Renal cortex interstitium (tissue), 11 donors: Measurements from ENCODE around the gene ZNF354C. TPM values are rescaled to one million over a fixed set of nuclear protein-coding genes. Genes with fewer than 3 reads are reported as not detected.

Source experiments
- DNase-seq, 11 donors: peaks; one replicate each; pipeline ENCODE4 v3.0.0-alpha.2; 2013; ENCODE audit warnings: low read depth in 9 of 11, low spot score in 4 of 11; ENCODE audit errors: extremely low read depth in 1 of 11
- polyA plus RNA-seq, 3 donors: library from polyadenylated mRNA; unstranded; fragments of 120-200 nt; gene quantifications; one replicate each; pipeline ENCODE4 v1.2.1, GENCODE V29; 2013; ENCODE audit not compliant: insufficient read length in 3 of 3

The ZNF354C gene
- polyA plus RNA-seq, 3 donors = 15.7 to 20.0 (median 17.4) TPM

GRCh38 chr5:179110528-179110927, 50.4 kb downstream of the ZNF354C start:
- DNase-seq = no peak

- no peak for DNase-seq
Observed at GRCh38 chr5:179111267-179112207, 51.4 kb downstream of the ZNF354C start.

- no peak for DNase-seq
Observed at GRCh38 chr5:179112469-179113142, 52.4 kb downstream of the ZNF354C start.

GRCh38 chr5:179113143-179113530, 53.0 kb downstream of the ZNF354C start:
- DNase-seq = no peak

GRCh38 chr5:179113945-179114641, 53.9 kb downstream of the ZNF354C start:
- DNase-seq = no peak

GRCh38 chr5:179114756-179115155, 54.6 kb downstream of the ZNF354C start:
- no peak for DNase-seq

GRCh38 chr5:179115307-179115706, 55.1 kb downstream of the ZNF354C start:
- DNase-seq = no peak

GRCh38 chr5:179115845-179116524, 55.8 kb downstream of the ZNF354C start:
- DNase-seq = no peak

- DNase-seq = no peak
Observed at GRCh38 chr5:179118338-179118737, 58.2 kb downstream of the ZNF354C start.

- DNase-seq = no peak
Observed at GRCh38 chr5:179118756-179119414, 58.7 kb downstream of the ZNF354C start.

GRCh38 chr5:179119415-179120170, 59.4 kb downstream of the ZNF354C start:
- DNase-seq = no peak

GRCh38 chr5:179120421-179120861, 60.3 kb downstream of the ZNF354C start:
- DNase-seq = no peak

- no peak for DNase-seq
Observed at GRCh38 chr5:179120951-179121666, 60.9 kb downstream of the ZNF354C start.

GRCh38 chr5:179121667-179122111, 61.5 kb downstream of the ZNF354C start:
- DNase-seq = no peak

- DNase-seq = no peak
Observed at GRCh38 chr5:179122411-179123108, 62.4 kb downstream of the ZNF354C start.

- no peak for DNase-seq
Observed at GRCh38 chr5:179123109-179123426, 62.9 kb downstream of the ZNF354C start.
